DND-41 (cell line): ENCODE measurements around the gene WDR43.

Experiments used
- CTCF ChIP-seq: IDR thresholded peaks from 2 replicates; pipeline ENCODE4 v1.5.1; 2012; ENCODE audit warnings: borderline replicate concordance, low read length, moderate library complexity, mild to moderate bottlenecking; ENCODE audit not compliant: poor library complexity, severe bottlenecking; ENCODE audit errors: extremely low read depth
- EZH2 ChIP-seq: IDR thresholded peaks from 3 replicates; pipeline ENCODE4 v1.6.1; 2012; ENCODE audit warnings: borderline replicate concordance, low read depth, mild to moderate bottlenecking, moderate library complexity, low read length, inconsistent platforms; ENCODE audit not compliant: severe bottlenecking

- TF ChIP-seq CTCF (no peak), EZH2 (no peak)
Observed at GRCh38 chr2:28979576-28980366, 85.3 kb downstream of the WDR43 start.
